ENCODE data around the gene RGS7. TPM values are rescaled to one million over a fixed set of nuclear protein-coding genes. Genes with fewer than 3 reads are reported as not detected.

The RGS7 gene
- total and polyA plus RNA-seq, 2 of the 4 experiments (the other 2 are of a cell fraction), result 0.58 to 0.72 TPM

DNA sequence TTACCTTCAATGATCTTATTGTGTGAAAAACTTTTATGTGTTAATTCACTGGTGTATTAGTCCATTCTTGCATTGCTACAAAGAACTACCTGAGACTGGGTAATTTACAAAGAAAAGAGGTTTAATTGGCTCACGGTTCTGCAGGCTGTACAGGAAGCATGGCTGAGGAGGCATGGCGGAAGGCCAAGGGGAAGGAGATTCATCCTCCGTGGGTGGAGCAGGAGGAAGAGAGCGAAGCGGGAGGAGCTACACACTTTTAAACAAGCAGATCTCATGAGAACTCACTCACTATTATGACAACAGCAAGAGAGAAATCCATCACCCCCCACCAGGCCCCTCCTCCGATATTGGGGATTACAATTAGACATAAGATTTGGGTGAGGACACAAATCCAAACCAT lies 44.2 kb upstream of the RGS7 start:
- no peak for ATAC-seq (ENCODE audit: low read depth)
- Histone ChIP-seq H2AK5ac (ENCODE audit: low read depth, low read length) (no peak overlapping the region), H4K20me1 (ENCODE audit: insufficient read depth, low read length) (no peaks in the 10 kb centered on the region), H3K79me1 (ENCODE audit: low read depth in 1 of 2, low read length in 2 of 2) (no peaks in the 10 kb centered on the region), H2AFZ (replicated peaks; ENCODE audit: low read length, poor library complexity) (no peak overlapping the region), H2BK120ac (ENCODE audit: low read depth, low read length) (no peak overlapping the region), H3K4me1 (ENCODE audit: control insufficient read depth, insufficient read depth, low read length) (no peaks in the 10 kb centered on the region), H3K4me3 (ENCODE audit: insufficient read depth, low read depth, low read length) (no peak overlapping the region), H3K36me3 (ENCODE audit: control insufficient read depth, insufficient read depth, low read length) (no peaks in the 10 kb centered on the region), H3K9ac (ENCODE audit: low read depth, low read length) (no peak overlapping the region), H4K91ac (ENCODE audit: insufficient read depth, low read depth, low read length) (no peak overlapping the region), H2BK20ac (ENCODE audit: low read depth, low read length) (no peak overlapping the region), H3K27me3 (ENCODE audit: control insufficient read depth, insufficient read depth, low read length) (peaks cover 2% of the 10 kb centered on the region; the same call in 1 of the 2 replicates), H3K9me3 (ENCODE audit: control insufficient read depth, insufficient read depth, low read length) (no peaks in the 10 kb centered on the region), H3K14ac (replicated peaks; ENCODE audit: low read depth, low read length) (no peak overlapping the region), H4K8ac (ENCODE audit: low read depth in 2 of 2, low read length in 2 of 2) (no peak overlapping the region), H3K23ac (ENCODE audit: low read depth, low read length) (no peak overlapping the region), H2AK9ac (replicated peaks; ENCODE audit: low read depth, low read length, poor library complexity) (no peak overlapping the region), H3K56ac (ENCODE audit: extremely low read depth, insufficient read depth, low read length) (no peak overlapping the region), H4K5ac (ENCODE audit: low read depth, low read length) (no peak overlapping the region), H3K4ac (ENCODE audit: low read depth, low read length) (no peak overlapping the region), H3K27ac (ENCODE audit: insufficient read depth, low read length) (no peak overlapping the region), H2BK5ac (ENCODE audit: low read depth, low read length, poor library complexity, severe bottlenecking) (no peak overlapping the region), H2BK15ac (ENCODE audit: low read depth, low read length) (no peak overlapping the region), H3K9me1 (ENCODE audit: insufficient read depth, low read length) (no peaks in the 10 kb centered on the region), H3K4me2 (ENCODE audit: low read depth, low read length) (no peak overlapping the region), H3K18ac (ENCODE audit: low read depth, low read length) (no peak overlapping the region)
- in situ Hi-C loops (cut with MboI; ENCODE audit: low sequenced_read_pairs), result no loop called here
- CTCF ChIA-PET, result no interaction called here
- TF ChIP-seq MXI1 (IDR thresholded peaks at IDR 0.05; ENCODE audit: borderline replicate concordance, low read depth, low read length) (no peak), CEBPB (IDR thresholded peaks at IDR 0.05; ENCODE audit: low read depth, low read length) (no peak), SMC3 (IDR thresholded peaks at IDR 0.05; ENCODE audit: low read depth, low read length) (no peak), CHD1 (IDR thresholded peaks at IDR 0.05; ENCODE audit: low read depth, low read length) (no peak), MAFK (IDR thresholded peaks at IDR 0.05; ENCODE audit: low read depth, low read length) (no peak), RCOR1 (IDR thresholded peaks at IDR 0.05; ENCODE audit: insufficient replicate concordance, low read length) (no peak), FOS (IDR thresholded peaks at IDR 0.05; ENCODE audit: low read depth, low read length) (no peak)
- TF ChIP-seq, protein P1, sequence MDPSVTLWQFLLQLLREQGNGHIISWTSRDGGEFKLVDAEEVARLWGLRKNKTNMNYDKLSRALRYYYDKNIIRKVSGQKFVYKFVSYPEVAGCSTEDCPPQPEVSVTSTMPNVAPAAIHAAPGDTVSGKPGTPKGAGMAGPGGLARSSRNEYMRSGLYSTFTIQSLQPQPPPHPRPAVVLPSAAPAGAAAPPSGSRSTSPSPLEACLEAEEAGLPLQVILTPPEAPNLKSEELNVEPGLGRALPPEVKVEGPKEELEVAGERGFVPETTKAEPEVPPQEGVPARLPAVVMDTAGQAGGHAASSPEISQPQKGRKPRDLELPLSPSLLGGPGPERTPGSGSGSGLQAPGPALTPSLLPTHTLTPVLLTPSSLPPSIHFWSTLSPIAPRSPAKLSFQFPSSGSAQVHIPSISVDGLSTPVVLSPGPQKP (IDR thresholded peaks at IDR 0.05; ENCODE audit: borderline replicate concordance, low read depth, low read length), result no peak
- DNase-seq, result no peak
- WGBS, 2 experiments (ENCODE audit: extremely low coverage in 2 of 2, insufficient read length in 1 of 2), result no CpG with 5 or more reads among the region's 6 CpGs
- dilution Hi-C loops (cut with HindIII; ENCODE audit: low sequenced_read_pairs, unreplicated experiment), result no loop called here
- no TSS peak for BruUV-seq (replicated peaks)
- POLR2A ChIA-PET (ENCODE audit: unreplicated experiment), result interaction anchor here (0.6 kb wide), 1 partner anchor 672 kb away, joined by 10 read pairs; no protein-coding TSS in a partner anchor
- intact Hi-C loops (cut with micrococcal nuclease), result loop anchor here (10.0 kb wide), 1 partner anchor 446 kb away; no protein-coding TSS in a partner anchor

Data from IMR-90 (cell line).